ENCODE results near the gene GPR158.

GPR158 gene

DNA sequence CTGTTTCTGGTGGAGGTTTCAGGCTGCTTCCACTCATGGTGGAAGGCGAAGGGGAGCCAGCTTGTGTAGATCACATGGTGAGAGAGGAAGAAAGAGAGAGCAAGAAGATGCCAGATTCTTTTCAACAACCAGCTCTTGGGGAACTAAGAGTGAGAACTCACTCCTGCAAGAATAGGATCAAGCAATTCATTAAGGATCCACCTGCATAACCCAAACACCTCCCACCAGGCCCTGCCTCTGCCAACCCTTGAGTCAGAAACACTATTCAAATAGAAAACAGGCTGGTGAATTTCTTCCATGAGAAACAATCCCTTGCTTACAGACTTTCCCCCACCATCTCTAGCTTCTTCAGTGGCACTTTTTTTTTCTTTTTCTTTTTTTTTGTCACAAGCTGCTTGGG lies 317.2 kb downstream of the GPR158 start:
- no peaks in the 10 kb centered on the region for H3K27me3 ChIP-seq (ENCODE audit: control insufficient read depth, insufficient read depth, low read length)
- H3K36me3 ChIP-seq (ENCODE audit: insufficient read depth, low read length): no peaks in the 10 kb centered on the region
- no peak overlapping the region for H3K9ac ChIP-seq (ENCODE audit: low read depth, low read length)
- no peaks in the 10 kb centered on the region for H3K4me1 ChIP-seq (ENCODE audit: control insufficient read depth, insufficient read depth, low read length)
- no peak overlapping the region for H3K4me2 ChIP-seq (ENCODE audit: low read length)
- peaks cover 7% of the 10 kb centered on the region for H3K9me3 ChIP-seq (replicated peaks; ENCODE audit: low read length)
- no peak overlapping the region for H3K4me3 ChIP-seq (ENCODE audit: low read length)

DNA sequence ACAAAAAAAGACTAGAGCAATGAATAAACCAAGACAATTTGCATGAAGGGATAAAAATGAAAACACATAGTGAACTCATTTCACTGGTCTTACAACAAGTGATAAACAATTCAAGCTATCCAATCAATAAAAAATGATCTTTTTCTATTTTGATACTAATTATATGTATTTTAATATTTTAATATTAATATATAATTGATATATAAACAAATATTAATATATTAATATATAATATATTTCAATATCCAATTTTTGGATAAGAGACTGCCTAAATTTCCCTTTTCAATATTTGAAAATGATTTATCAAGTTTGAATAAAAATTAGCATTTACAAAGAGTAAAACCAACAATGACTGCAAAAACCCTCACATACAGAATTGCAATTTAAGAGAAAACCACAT lies 317.9 kb downstream of the GPR158 start:
- no peak overlapping the region for H3K4me2 ChIP-seq (ENCODE audit: low read length)

DNA sequence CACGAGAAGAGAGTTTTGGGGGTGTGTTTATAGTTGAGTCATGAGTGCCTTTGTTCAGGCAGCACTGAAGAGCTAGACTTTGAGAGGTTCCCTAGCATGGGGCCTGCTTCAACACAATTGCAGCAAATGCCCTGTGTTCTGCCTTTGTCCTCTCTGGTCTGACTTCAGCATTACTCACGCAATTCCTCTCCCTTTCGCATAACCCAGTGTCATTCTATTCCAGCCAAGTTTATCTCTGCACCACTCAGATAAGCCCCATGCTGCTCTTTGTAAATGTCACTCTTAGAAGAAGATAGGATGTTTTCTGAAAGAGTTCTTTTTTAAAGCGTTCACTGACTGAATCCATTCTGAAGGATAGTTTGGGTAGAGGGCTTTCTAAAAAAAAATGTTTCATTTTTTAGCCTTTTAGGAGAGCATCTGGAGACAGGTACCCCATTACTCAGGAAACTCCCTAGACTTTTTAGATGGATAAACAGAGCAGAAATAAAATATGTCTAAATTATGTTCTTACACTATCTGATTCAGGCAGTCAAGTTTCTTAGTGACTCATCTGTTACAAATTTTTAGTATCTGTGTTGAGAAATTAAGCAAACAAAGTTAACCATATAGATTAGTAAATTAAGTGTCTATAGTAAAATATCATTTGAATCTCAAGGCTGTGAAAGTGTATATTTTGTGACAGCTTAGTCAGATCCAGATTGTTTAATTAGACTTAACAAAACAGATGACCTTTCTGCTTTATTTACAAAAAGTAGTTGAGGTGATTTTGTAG lies 318.5 kb downstream of the GPR158 start:
- Histone ChIP-seq H3K4me1 (ENCODE audit: control insufficient read depth, insufficient read depth, low read length) (no peaks in the 10 kb centered on the region), H3K4me2 (ENCODE audit: low read length) (no peak overlapping the region), H3K36me3 (ENCODE audit: insufficient read depth, low read length) (no peaks in the 10 kb centered on the region), H3K9me3 (replicated peaks; ENCODE audit: low read length) (peaks cover 11% of the 10 kb centered on the region), H3K9ac (ENCODE audit: low read depth, low read length) (no peak overlapping the region), H3K27me3 (ENCODE audit: control insufficient read depth, insufficient read depth, low read length) (no peaks in the 10 kb centered on the region), H3K4me3 (ENCODE audit: low read length) (no peak overlapping the region)

More for the DNA sequence above, 317.9 kb downstream of the GPR158 start:
- Histone ChIP-seq H3K36me3 (ENCODE audit: insufficient read depth, low read length) (no peaks in the 10 kb centered on the region), H3K9ac (ENCODE audit: low read depth, low read length) (no peak overlapping the region), H3K4me1 (ENCODE audit: control insufficient read depth, insufficient read depth, low read length) (no peaks in the 10 kb centered on the region), H3K27me3 (ENCODE audit: control insufficient read depth, insufficient read depth, low read length) (no peaks in the 10 kb centered on the region), H3K9me3 (replicated peaks; ENCODE audit: low read length) (peaks cover 5% of the 10 kb centered on the region), H3K4me3 (ENCODE audit: low read length) (no peak overlapping the region)

DNA sequence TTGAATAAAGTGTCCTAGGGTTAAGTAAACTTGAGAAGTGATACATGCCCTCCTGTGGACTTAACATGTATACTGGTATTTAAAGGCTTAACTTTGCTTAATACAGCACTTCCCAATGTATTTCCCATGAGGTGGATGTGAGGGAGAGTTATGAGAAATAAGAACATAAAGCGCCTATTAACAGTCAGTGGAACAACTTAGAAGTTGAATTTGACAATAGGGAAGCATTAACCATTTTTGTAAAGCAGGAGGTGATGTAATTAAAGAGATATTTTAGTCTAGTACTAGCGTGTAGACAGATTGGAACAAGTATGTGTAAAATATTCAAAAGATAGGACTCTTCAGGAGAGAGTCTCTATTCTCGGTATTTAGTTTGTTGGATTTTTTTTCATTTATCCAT lies 322.4 kb downstream of the GPR158 start:
- H3K4me3 ChIP-seq (ENCODE audit: low read length): no peak overlapping the region
- H3K9me3 ChIP-seq (replicated peaks; ENCODE audit: low read length): peaks cover 11% of the 10 kb centered on the region
- H3K4me2 ChIP-seq (ENCODE audit: low read length): no peak overlapping the region
- H3K9ac ChIP-seq (ENCODE audit: low read depth, low read length): no peak overlapping the region
- H3K27me3 ChIP-seq (ENCODE audit: control insufficient read depth, insufficient read depth, low read length): no peaks in the 10 kb centered on the region
- H3K4me1 ChIP-seq (ENCODE audit: control insufficient read depth, insufficient read depth, low read length): no peaks in the 10 kb centered on the region
- no peaks in the 10 kb centered on the region for H3K36me3 ChIP-seq (ENCODE audit: insufficient read depth, low read length)

DNA sequence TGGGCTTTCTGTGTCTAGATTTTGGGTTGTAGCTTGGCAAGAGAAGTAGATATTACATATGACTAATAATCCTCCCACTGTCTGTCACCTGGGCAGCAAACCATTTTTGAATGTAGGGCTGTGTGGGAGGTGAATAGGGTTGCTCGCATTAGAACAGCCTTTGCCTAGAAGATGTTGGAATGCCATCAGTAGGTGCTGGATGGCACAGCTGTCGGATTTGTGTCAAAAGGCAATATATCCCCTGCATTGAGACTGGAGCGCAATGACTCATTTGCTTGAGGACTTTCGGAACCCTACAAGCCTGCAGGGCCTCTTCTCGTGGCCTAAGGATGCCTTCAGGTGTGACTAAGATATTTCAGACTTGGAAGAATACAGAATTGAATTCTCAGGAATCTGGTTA lies 323.8 kb downstream of the GPR158 start:
- Histone ChIP-seq H3K4me3 (ENCODE audit: low read length) (no peak overlapping the region), H3K4me2 (ENCODE audit: low read length) (no peak overlapping the region), H3K9me3 (replicated peaks; ENCODE audit: low read length) (peaks cover 12% of the 10 kb centered on the region), H3K27me3 (ENCODE audit: control insufficient read depth, insufficient read depth, low read length) (no peaks in the 10 kb centered on the region), H3K4me1 (ENCODE audit: control insufficient read depth, insufficient read depth, low read length) (no peaks in the 10 kb centered on the region), H3K9ac (ENCODE audit: low read depth, low read length) (no peak overlapping the region), H3K36me3 (ENCODE audit: insufficient read depth, low read length) (no peaks in the 10 kb centered on the region)

DNA sequence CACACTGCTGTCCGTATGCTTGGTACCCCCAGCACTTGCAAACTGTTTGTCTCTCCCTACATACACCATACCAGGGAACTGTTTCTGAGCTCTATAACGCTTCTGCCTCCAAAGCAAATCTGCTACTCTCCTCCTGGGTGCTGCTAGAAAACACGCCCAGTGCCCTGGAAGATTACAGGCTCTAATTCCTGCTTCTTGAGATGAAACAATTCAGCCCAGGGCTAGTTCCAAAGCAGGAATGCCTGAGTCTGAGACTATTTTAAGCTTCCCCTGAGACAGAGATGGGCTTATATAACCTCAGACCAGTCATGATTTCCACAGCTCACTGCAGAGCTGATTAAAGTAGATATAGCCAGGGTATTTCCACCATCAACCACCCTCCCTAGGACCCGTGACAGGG lies 327.1 kb downstream of the GPR158 start:
- Histone ChIP-seq H3K36me3 (ENCODE audit: insufficient read depth, low read length) (no peaks in the 10 kb centered on the region), H3K4me2 (ENCODE audit: low read length) (no peak overlapping the region), H3K9ac (ENCODE audit: low read depth, low read length) (no peak overlapping the region), H3K4me3 (ENCODE audit: low read length) (no peak overlapping the region), H3K4me1 (ENCODE audit: control insufficient read depth, insufficient read depth, low read length) (no peaks in the 10 kb centered on the region), H3K27me3 (ENCODE audit: control insufficient read depth, insufficient read depth, low read length) (no peaks in the 10 kb centered on the region), H3K9me3 (replicated peaks; ENCODE audit: low read length) (peaks cover 18% of the 10 kb centered on the region)

DNA sequence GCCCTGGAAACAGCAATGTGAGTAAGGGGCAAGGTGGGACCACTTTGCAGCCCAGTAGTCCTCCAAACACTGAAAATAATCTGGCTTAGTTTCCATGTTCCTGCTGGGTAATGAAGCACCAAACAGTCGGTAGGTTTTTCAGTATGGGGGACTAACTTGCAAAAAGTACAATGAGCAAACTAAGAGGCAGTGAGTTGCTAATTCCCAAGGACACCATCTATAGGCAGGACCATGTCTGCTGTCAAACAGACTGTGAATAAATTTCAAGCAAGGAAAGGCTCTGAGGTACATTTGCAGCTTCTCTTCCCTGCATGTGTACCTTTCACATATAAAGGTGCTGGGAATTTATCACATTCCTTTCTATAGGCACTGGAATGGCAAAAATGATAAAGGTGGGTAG lies 327.7 kb downstream of the GPR158 start:
- H3K36me3 ChIP-seq (ENCODE audit: insufficient read depth, low read length): no peaks in the 10 kb centered on the region

DNA sequence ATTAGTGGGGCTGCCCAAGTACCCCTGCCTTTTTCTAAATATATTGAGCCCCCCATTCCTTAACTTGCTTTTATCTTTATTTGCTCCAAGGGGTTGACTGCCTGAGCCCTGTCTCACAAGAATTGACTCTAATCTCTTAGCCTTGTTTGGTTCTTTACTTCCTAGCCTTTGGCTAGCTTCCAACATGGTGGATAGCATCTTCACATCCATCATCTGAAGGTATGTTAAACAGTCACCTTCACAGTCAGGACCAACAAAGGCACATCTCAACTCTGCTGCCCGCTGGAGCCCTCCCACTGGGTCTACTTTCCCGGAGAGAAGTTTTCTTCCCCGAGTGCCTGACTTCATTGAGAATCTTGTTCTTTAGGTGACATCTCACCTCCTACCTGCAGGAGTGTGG lies 329.5 kb downstream of the GPR158 start:
- peaks cover 12% of the 10 kb centered on the region for H3K9me3 ChIP-seq (replicated peaks; ENCODE audit: low read length)
- H3K27me3 ChIP-seq (ENCODE audit: control insufficient read depth, insufficient read depth, low read length): no peaks in the 10 kb centered on the region
- H3K9ac ChIP-seq (ENCODE audit: low read depth, low read length): no peak overlapping the region

More for the DNA sequence above, 327.7 kb downstream of the GPR158 start:
- Histone ChIP-seq H3K9me3 (replicated peaks; ENCODE audit: low read length) (peaks cover 18% of the 10 kb centered on the region), H3K4me1 (ENCODE audit: control insufficient read depth, insufficient read depth, low read length) (no peaks in the 10 kb centered on the region), H3K9ac (ENCODE audit: low read depth, low read length) (no peak overlapping the region), H3K27me3 (ENCODE audit: control insufficient read depth, insufficient read depth, low read length) (no peaks in the 10 kb centered on the region), H3K4me3 (ENCODE audit: low read length) (no peak overlapping the region), H3K4me2 (ENCODE audit: low read length) (no peak overlapping the region)

DNA sequence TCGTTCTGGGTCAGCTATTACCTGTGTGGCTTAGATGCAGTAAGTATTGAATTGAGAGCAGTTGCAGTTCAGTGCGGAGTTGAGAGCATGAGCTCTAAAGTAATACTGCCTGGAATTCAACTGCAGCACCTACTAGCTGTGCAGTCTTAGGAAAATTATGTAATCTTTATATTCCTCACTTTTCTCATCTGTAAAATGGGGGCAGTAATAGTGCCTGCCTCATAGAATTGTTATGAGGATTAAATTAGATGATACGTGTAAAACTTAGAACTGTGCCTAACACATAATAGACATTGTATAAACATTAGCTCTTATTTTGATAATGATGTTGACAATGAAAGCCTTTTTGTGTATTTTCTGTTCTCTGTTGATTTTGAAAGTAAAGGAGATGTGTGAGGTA lies 330.0 kb downstream of the GPR158 start:
- H3K4me3 ChIP-seq (ENCODE audit: low read length): no peak overlapping the region
- H3K27me3 ChIP-seq (ENCODE audit: control insufficient read depth, insufficient read depth, low read length): no peaks in the 10 kb centered on the region
- no peak overlapping the region for H3K4me2 ChIP-seq (ENCODE audit: low read length)
- H3K9me3 ChIP-seq (replicated peaks; ENCODE audit: low read length): peaks cover 12% of the 10 kb centered on the region
- no peaks in the 10 kb centered on the region for H3K4me1 ChIP-seq (ENCODE audit: control insufficient read depth, insufficient read depth, low read length)
- H3K9ac ChIP-seq (ENCODE audit: low read depth, low read length): no peak overlapping the region
- no peaks in the 10 kb centered on the region for H3K36me3 ChIP-seq (ENCODE audit: insufficient read depth, low read length)

More for the DNA sequence above, 329.5 kb downstream of the GPR158 start:
- H3K36me3 ChIP-seq (ENCODE audit: insufficient read depth, low read length): no peaks in the 10 kb centered on the region
- H3K4me1 ChIP-seq (ENCODE audit: control insufficient read depth, insufficient read depth, low read length): no peaks in the 10 kb centered on the region
- H3K4me3 ChIP-seq (ENCODE audit: low read length): no peak overlapping the region
- no peak overlapping the region for H3K4me2 ChIP-seq (ENCODE audit: low read length)

DNA sequence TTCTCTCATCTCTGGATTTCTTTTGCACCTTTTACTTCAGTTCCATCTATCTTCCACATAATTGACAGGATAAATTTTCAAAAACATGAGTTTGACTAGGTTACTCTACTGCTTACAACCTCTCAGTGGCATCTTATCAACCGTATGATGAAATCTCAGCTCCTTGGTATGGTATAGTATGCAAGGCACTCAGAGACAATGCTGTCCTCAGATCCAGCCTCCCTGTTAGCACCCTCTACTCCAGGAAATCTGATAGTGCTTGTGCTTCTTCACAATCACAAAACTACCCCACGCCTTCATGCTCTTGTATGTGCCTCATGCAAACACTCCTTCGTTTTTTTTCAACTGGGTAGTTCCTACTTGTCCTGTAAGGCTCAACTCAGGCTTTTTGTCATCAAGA lies 330.7 kb downstream of the GPR158 start:
- Histone ChIP-seq H3K9ac (ENCODE audit: low read depth, low read length) (no peak overlapping the region), H3K4me1 (ENCODE audit: control insufficient read depth, insufficient read depth, low read length) (no peaks in the 10 kb centered on the region), H3K4me3 (ENCODE audit: low read length) (no peak overlapping the region), H3K4me2 (ENCODE audit: low read length) (no peak overlapping the region), H3K36me3 (ENCODE audit: insufficient read depth, low read length) (no peaks in the 10 kb centered on the region), H3K27me3 (ENCODE audit: control insufficient read depth, insufficient read depth, low read length) (no peaks in the 10 kb centered on the region), H3K9me3 (replicated peaks; ENCODE audit: low read length) (peaks cover 12% of the 10 kb centered on the region)

DNA sequence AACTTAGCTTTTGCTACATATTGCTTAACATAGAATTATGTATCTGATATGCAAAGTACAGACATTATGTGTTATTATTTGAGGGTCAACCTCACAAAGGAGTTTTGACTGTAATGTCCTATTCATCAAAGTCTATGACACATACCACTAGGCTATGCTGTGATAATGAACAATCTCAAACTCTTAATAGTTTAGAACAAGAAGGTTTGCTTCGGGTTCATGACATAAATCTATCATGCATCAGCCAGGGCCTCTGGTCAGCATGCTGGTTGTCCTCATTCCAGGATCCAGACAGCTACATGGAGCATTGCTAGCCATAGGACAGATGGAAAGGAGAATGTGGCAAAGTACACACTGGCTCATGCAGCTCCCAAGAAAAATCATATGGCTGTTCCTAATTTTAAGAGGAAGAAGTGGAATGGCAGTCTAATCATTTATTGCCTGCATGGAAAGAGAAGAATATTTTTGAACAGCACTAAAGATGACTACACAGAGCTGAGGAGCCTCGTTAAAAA lies 332.1 kb downstream of the GPR158 start:
- H3K9ac ChIP-seq (ENCODE audit: low read depth, low read length): no peak overlapping the region
- no peaks in the 10 kb centered on the region for H3K4me1 ChIP-seq (ENCODE audit: control insufficient read depth, insufficient read depth, low read length)

More for the DNA sequence above, 332.1 kb downstream of the GPR158 start:
- peaks cover 11% of the 10 kb centered on the region for H3K9me3 ChIP-seq (replicated peaks; ENCODE audit: low read length)
- no peaks in the 10 kb centered on the region for H3K36me3 ChIP-seq (ENCODE audit: insufficient read depth, low read length)
- H3K4me3 ChIP-seq (ENCODE audit: low read length): no peak overlapping the region
- H3K27me3 ChIP-seq (ENCODE audit: control insufficient read depth, insufficient read depth, low read length): no peaks in the 10 kb centered on the region
- no peak overlapping the region for H3K4me2 ChIP-seq (ENCODE audit: low read length)
